Activated CD8-positive, alpha-beta memory T cell treated with anti-CD3 and anti-CD28 coated beads, Interleukin-2, amount 50 U/mL, for 1 hour (primary cell): ENCODE measurements around the gene LPCAT1.

Experiments
- DNase-seq: peaks from one replicate; pipeline ENCODE4 v3.0.0-alpha.2; 2020; ENCODE audit errors: extremely low read depth

The LPCAT1 gene

GRCh38 chr5:1497242-1497777, 26.4 kb downstream of the LPCAT1 start:
- DNase-seq, result no peak

GRCh38 chr5:1495525-1495897, 28.2 kb downstream of the LPCAT1 start:
- no peak for DNase-seq

GRCh38 chr5:1494780-1495524, 28.8 kb downstream of the LPCAT1 start:
- no peak for DNase-seq

GRCh38 chr5:1493941-1494340, 29.8 kb downstream of the LPCAT1 start:
- no peak for DNase-seq

- no peak for DNase-seq
These were observed 30.3 kb downstream of the LPCAT1 start for GRCh38 chr5:1493413-1493812.

- no peak for DNase-seq
These were observed 31.0 kb downstream of the LPCAT1 start for GRCh38 chr5:1492757-1493156.

GRCh38 chr5:1490376-1490775, 33.4 kb downstream of the LPCAT1 start:
- DNase-seq, result no peak

- no peak for DNase-seq
These were observed 34.0 kb downstream of the LPCAT1 start for GRCh38 chr5:1489754-1490153.

GRCh38 chr5:1488882-1489680, 34.7 kb downstream of the LPCAT1 start:
- DNase-seq, result no peak

- no peak for DNase-seq
These were observed 36.5 kb downstream of the LPCAT1 start for GRCh38 chr5:1487079-1487764.

- DNase-seq, result no peak
These were observed 37.5 kb downstream of the LPCAT1 start for GRCh38 chr5:1486271-1486670.

GRCh38 chr5:1485579-1486118, 38.1 kb downstream of the LPCAT1 start:
- no peak for DNase-seq

- no peak for DNase-seq
These were observed 38.8 kb downstream of the LPCAT1 start for GRCh38 chr5:1484730-1485578.

GRCh38 chr5:1483856-1484729, 39.7 kb downstream of the LPCAT1 start:
- no peak for DNase-seq

- DNase-seq, result no peak
These were observed 40.7 kb downstream of the LPCAT1 start for GRCh38 chr5:1483064-1483463.

- DNase-seq, result no peak
These were observed 41.8 kb downstream of the LPCAT1 start for GRCh38 chr5:1481959-1482331.

GRCh38 chr5:1481266-1481958, 42.3 kb downstream of the LPCAT1 start:
- DNase-seq, result no peak

- no peak for DNase-seq
These were observed 43.0 kb downstream of the LPCAT1 start for GRCh38 chr5:1480806-1481205.

GRCh38 chr5:1480217-1480616, 43.5 kb downstream of the LPCAT1 start:
- DNase-seq, result no peak
